Suprapubic skin (tissue), 4 donors: ENCODE measurements around the gene HELZ2. TPM values are rescaled to one million over a fixed set of nuclear protein-coding genes. Genes with fewer than 3 reads are reported as not detected.
A peak's percentile ranks its signal among the peaks of the same experiment; 100 is the strongest.

Source experiments
- DNase-seq, 2 donors: peaks; one replicate each; pipeline ENCODE4 v3.0.0-alpha.2; 2019; ENCODE audit warnings: low spot score in 2 of 2
- H3K27ac ChIP-seq: fragments of 200-600 bp; sonication (generic); one replicate; pipeline ENCODE4 v1.5.1; 2019
- H3K27me3 ChIP-seq: fragments of 200-600 bp; sonication (generic); one replicate; pipeline ENCODE4 v1.5.1; 2019
- H3K36me3 ChIP-seq: fragments of 200-600 bp; sonication (generic); one replicate; pipeline ENCODE4 v1.5.1; 2019
- H3K4me1 ChIP-seq: fragments of 200-600 bp; sonication (generic); one replicate; pipeline ENCODE4 v1.5.1; 2019
- H3K4me3 ChIP-seq: fragments of 200-600 bp; sonication (generic); one replicate; pipeline ENCODE4 v1.5.1; 2019; ENCODE audit warnings: mild to moderate bottlenecking
- H3K9me3 ChIP-seq: fragments of 200-600 bp; sonication (generic); one replicate; pipeline ENCODE4 v1.5.1; 2019
- CTCF ChIP-seq, 2 donors: fragments of 200-600 bp in 1 of 2; fragments of 450-650 bp in 1 of 2; sonication (generic) in 1 of 2; IDR thresholded peaks; one replicate each; pipeline ENCODE4 v1.5.1; 2016 to 2019; ENCODE audit warnings: antibody characterized with exemption in 2 of 2, mild to moderate bottlenecking in 1 of 2, moderate library complexity in 1 of 2
- EP300 ChIP-seq: sonication (generic); formaldehyde crosslinking; IDR thresholded peaks from one replicate; pipeline ENCODE4 v1.6.1; 2017; ENCODE audit warnings: antibody characterized with exemption
- POLR2A ChIP-seq, 2 donors: fragments of 450-650 bp; IDR thresholded peaks; one replicate each; pipeline ENCODE4 v1.6.1; 2017; ENCODE audit warnings: antibody characterized with exemption in 2 of 2, mild to moderate bottlenecking in 2 of 2, moderate library complexity in 2 of 2
- POLR2AphosphoS5 ChIP-seq, 3 donors: sonication (generic); formaldehyde crosslinking; IDR thresholded peaks; one replicate each; pipeline ENCODE4 v1.6.1; 2017; ENCODE audit warnings: antibody characterized with exemption in 3 of 3
- WGBS: methylation state at CpG from one replicate; pipeline ENCODE4 v1.1.5; 2018; 5-methylcytosine and 5-hydroxymethylcytosine counted together
- total RNA-seq, 4 donors: library from RNA; depleted of rRNA; stranded (reverse); fragments of >200 nt; gene quantifications; one replicate each; pipeline ENCODE4 v1.1.0, GENCODE V29; 2016

HELZ2 gene
- total RNA-seq, 4 donors from 2014 or later = 22.8 to 36.6 (median 31.8) TPM

GRCh38 chr20:63538204-63539091, 35.6 kb downstream of the HELZ2 start:
- H3K27ac ChIP-seq = peak overlapping the region; percentile 87
- DNase-seq = no peak

GRCh38 chr20:63537525-63538203, 36.4 kb downstream of the HELZ2 start:
- Histone ChIP-seq H3K9me3 (no peaks in the 10 kb centered on the region), H3K27ac (peak overlapping the region; percentile 87), H3K27me3 (peaks cover 7% of the 10 kb centered on the region), H3K36me3 (no peaks in the 10 kb centered on the region), H3K4me1 (peaks cover 91% of the 10 kb centered on the region), H3K4me3 (peak overlapping the region; percentile 49)
- peak in 1 of 3 donors; percentile 88 for TF ChIP-seq POLR2AphosphoS5 (IDR thresholded peaks at IDR 0.05)
- peak; percentile 97 for TF ChIP-seq CTCF (IDR thresholded peaks at IDR 0.05)
- no peak for TF ChIP-seq EP300
- TF ChIP-seq POLR2A (IDR thresholded peaks at IDR 0.05) = peak in 1 of 2 donors; percentile 16
- peak; percentile 92 to 94 for DNase-seq
- 12% methylated on average over 5 of the region's 34 CpGs for WGBS

More at GRCh38 chr20:63538204-63539091, 35.6 kb downstream of the HELZ2 start:
- H3K4me1 ChIP-seq = peaks cover 92% of the 10 kb centered on the region
- no peaks in the 10 kb centered on the region for H3K9me3 ChIP-seq
- no peak for TF ChIP-seq EP300
- no peak for TF ChIP-seq CTCF (IDR thresholded peaks at IDR 0.05)
- no peak for TF ChIP-seq POLR2AphosphoS5 (IDR thresholded peaks at IDR 0.05)
- TF ChIP-seq POLR2A (IDR thresholded peaks at IDR 0.05) = no peak
- H3K36me3 ChIP-seq = no peaks in the 10 kb centered on the region
- 35% methylated on average over 10 of the region's 27 CpGs for WGBS
- H3K4me3 ChIP-seq = peak overlapping the region; percentile 49
- peaks cover 7% of the 10 kb centered on the region for H3K27me3 ChIP-seq

GRCh38 chr20:63536997-63537524, 37.0 kb downstream of the HELZ2 start, which contains the start of gene PTK6:
Gene PTK6 (minus strand): TSS chr20:63537376. CDS start chr20:63537314, 62 bp downstream.
- peaks cover 7% of the 10 kb centered on the region for H3K27me3 ChIP-seq
- no peak for DNase-seq
- H3K4me3 ChIP-seq = peak within 1 kb of the TSS; percentile 49
- TF ChIP-seq EP300 (no peak), POLR2AphosphoS5 (IDR thresholded peaks at IDR 0.05) (no peak), CTCF (IDR thresholded peaks at IDR 0.05) (no peak), POLR2A (IDR thresholded peaks at IDR 0.05) (peak in 1 of 2 donors; percentile 7)
- H3K27ac ChIP-seq = peak within 1 kb of the TSS; percentile 87
- H3K36me3 ChIP-seq = no peaks in the 10 kb centered on the region
- H3K9me3 ChIP-seq = no peaks in the 10 kb centered on the region
- peaks cover 85% of the 10 kb centered on the region for H3K4me1 ChIP-seq
- 50% methylated on average over 10 of the region's 29 CpGs for WGBS

- H3K27me3 ChIP-seq = peaks cover 7% of the 10 kb centered on the region
- H3K4me1 ChIP-seq = peaks cover 78% of the 10 kb centered on the region
- H3K27ac ChIP-seq = peak overlapping the region; percentile 87
- H3K9me3 ChIP-seq = no peaks in the 10 kb centered on the region
- H3K4me3 ChIP-seq = peak overlapping the region; percentile 49
- 44% methylated on average over 6 of the region's 35 CpGs for WGBS
- DNase-seq = no peak
- TF ChIP-seq EP300 (no peak), POLR2AphosphoS5 (IDR thresholded peaks at IDR 0.05) (peak in 1 of 3 donors; percentile 41)
- no peaks in the 10 kb centered on the region for H3K36me3 ChIP-seq
Measured at GRCh38 chr20:63536241-63536977, 37.6 kb downstream of the HELZ2 start.
